SU-DHL-6 (cell line): Measurements from ENCODE around the gene E2F6.

Source experiments
- EZH2phosphoT487 ChIP-seq: fragments of 200-600 bp; sonication (generic), shearing (Covaris generic); conservative IDR thresholded peaks from 2 replicates; pipeline ENCODE4 v1.6.1; 2018; ENCODE audit warnings: mild to moderate bottlenecking, antibody characterized with exemption, low read length, moderate library complexity, mixed read lengths
- TF ChIP-seq, protein P1 (sequence below): fragments of 200-600 bp; sonication (generic); IDR thresholded peaks from one replicate; pipeline ENCODE4 v1.5.1; 2017; ENCODE audit warnings: antibody characterized with exemption, mild to moderate bottlenecking, low read length, moderate library complexity; ENCODE audit not compliant: insufficient read depth, poor library complexity, severe bottlenecking

DNA sequence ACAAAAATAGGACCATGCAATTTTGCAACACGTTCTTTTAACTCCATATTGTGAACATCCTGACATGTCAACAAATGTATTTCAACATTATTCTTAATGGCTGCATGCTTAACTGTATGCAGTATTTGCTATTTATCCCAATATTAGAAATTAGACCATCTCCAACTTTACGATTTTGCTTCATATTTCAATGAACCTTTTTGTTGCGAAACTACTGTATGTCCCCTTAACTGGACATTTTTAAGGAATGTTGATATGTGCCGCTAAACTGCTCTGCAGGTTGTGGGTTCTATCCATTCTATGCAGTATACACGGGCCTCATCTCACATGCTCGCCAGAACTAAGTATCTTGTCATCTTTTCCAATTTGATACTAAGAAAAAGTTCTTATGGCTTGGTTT lies 11.1 kb downstream of the E2F6 start:
- TF ChIP-seq, protein P1, sequence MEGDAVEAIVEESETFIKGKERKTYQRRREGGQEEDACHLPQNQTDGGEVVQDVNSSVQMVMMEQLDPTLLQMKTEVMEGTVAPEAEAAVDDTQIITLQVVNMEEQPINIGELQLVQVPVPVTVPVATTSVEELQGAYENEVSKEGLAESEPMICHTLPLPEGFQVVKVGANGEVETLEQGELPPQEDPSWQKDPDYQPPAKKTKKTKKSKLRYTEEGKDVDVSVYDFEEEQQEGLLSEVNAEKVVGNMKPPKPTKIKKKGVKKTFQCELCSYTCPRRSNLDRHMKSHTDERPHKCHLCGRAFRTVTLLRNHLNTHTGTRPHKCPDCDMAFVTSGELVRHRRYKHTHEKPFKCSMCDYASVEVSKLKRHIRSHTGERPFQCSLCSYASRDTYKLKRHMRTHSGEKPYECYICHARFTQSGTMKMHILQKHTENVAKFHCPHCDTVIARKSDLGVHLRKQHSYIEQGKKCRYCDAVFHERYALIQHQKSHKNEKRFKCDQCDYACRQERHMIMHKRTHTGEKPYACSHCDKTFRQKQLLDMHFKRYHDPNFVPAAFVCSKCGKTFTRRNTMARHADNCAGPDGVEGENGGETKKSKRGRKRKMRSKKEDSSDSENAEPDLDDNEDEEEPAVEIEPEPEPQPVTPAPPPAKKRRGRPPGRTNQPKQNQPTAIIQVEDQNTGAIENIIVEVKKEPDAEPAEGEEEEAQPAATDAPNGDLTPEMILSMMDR: no peak
- TF ChIP-seq EZH2phosphoT487: no peak
